H9 (cell line): ENCODE results near the gene DLG1. TPM values are rescaled to one million over a fixed set of nuclear protein-coding genes. Genes with fewer than 3 reads are reported as not detected.
A peak's percentile ranks its signal among the peaks of the same experiment; 100 is the strongest.

ENCODE experiments used
- DNase-seq: peaks from one replicate; pipeline ENCODE4 v3.0.0-alpha.2; 2017
- H2AFZ ChIP-seq: one replicate; pipeline ENCODE4 v1.6.1; 2013; ENCODE audit warnings: mild to moderate bottlenecking, low read length, control low read depth, moderate library complexity
- H2AK5ac ChIP-seq: 2 replicates; pipeline ENCODE4 v1.6.1; 2013; ENCODE audit warnings: low read length, control low read depth, mixed read lengths; ENCODE audit not compliant: insufficient read length
- H2BK120ac ChIP-seq: one replicate; pipeline ENCODE4 v1.6.1; 2013; ENCODE audit warnings: low read depth, mild to moderate bottlenecking, low read length, control low read depth, inconsistent platforms; ENCODE audit not compliant: poor library complexity, severe bottlenecking
- H2BK12ac ChIP-seq: 2 replicates; pipeline ENCODE4 v1.6.1; 2013; ENCODE audit warnings: low read length, control low read depth, mixed read lengths, low read depth; ENCODE audit not compliant: insufficient read length
- H2BK15ac ChIP-seq: 2 replicates; pipeline ENCODE4 v1.6.1; 2013; ENCODE audit warnings: low read depth, low read length, control low read depth
- H2BK20ac ChIP-seq: one replicate; pipeline ENCODE4 v1.6.1; 2013; ENCODE audit warnings: low read depth, mild to moderate bottlenecking, low read length, control low read depth, inconsistent platforms; ENCODE audit not compliant: poor library complexity, severe bottlenecking
- H2BK5ac ChIP-seq: 2 replicates; pipeline ENCODE4 v1.6.1; 2013; ENCODE audit warnings: low read length, control low read depth, mixed read lengths; ENCODE audit not compliant: insufficient read length
- H3K14ac ChIP-seq: 2 replicates; pipeline ENCODE4 v1.6.1; 2013; ENCODE audit warnings: low read length, control low read depth; ENCODE audit not compliant: insufficient read depth
- H3K18ac ChIP-seq: 2 replicates; pipeline ENCODE4 v1.6.1; 2013; ENCODE audit warnings: low read depth, mild to moderate bottlenecking, mixed read lengths, low read length, control low read depth; ENCODE audit not compliant: insufficient read length
- H3K23ac ChIP-seq: 2 replicates; pipeline ENCODE4 v1.6.1; 2013; ENCODE audit warnings: low read length, control low read depth, mixed read lengths, low read depth; ENCODE audit not compliant: insufficient read length
- H3K23me2 ChIP-seq: 2 replicates; pipeline ENCODE4 v1.6.1; 2013; ENCODE audit warnings: low read depth, mild to moderate bottlenecking, mixed read lengths, low read length, control low read depth; ENCODE audit not compliant: insufficient read length, poor library complexity, severe bottlenecking
- H3K27ac ChIP-seq: 2 replicates; pipeline ENCODE4 v1.5.1; 2013; ENCODE audit warnings: low read length, control low read depth, mixed read lengths, low read depth; ENCODE audit not compliant: insufficient read length
- H3K27me3 ChIP-seq: 2 replicates; pipeline ENCODE4 v1.6.1; 2013; ENCODE audit warnings: low read length, control low read depth, inconsistent platforms; ENCODE audit not compliant: insufficient read depth
- H3K4ac ChIP-seq: 2 replicates; pipeline ENCODE4 v1.6.1; 2013; ENCODE audit warnings: low read depth, mild to moderate bottlenecking, control low read depth, inconsistent platforms, low read length, moderate library complexity
- H3K4me1 ChIP-seq: 2 replicates; pipeline ENCODE4 v1.6.1; 2013; ENCODE audit warnings: low read length, control low read depth, inconsistent platforms; ENCODE audit not compliant: insufficient read depth
- H3K4me2 ChIP-seq: 2 replicates; pipeline ENCODE4 v1.6.1; 2013; ENCODE audit warnings: low read length, control low read depth, mixed read lengths; ENCODE audit not compliant: insufficient read length, insufficient read depth
- H3K56ac ChIP-seq: 2 replicates; pipeline ENCODE4 v1.6.1; 2013; ENCODE audit warnings: low read depth, mild to moderate bottlenecking, mixed read lengths, low read length, control low read depth; ENCODE audit not compliant: insufficient read length
- H3K79me1 ChIP-seq: 2 replicates; pipeline ENCODE4 v1.6.1; 2013; ENCODE audit warnings: low read depth, mild to moderate bottlenecking, moderate library complexity, low read length, control low read depth, inconsistent platforms; ENCODE audit not compliant: insufficient read depth, poor library complexity, severe bottlenecking
- H3K79me2 ChIP-seq: 2 replicates; pipeline ENCODE4 v1.6.1; 2013; ENCODE audit warnings: low read length, control low read depth, inconsistent platforms; ENCODE audit not compliant: insufficient read depth
- H3K9ac ChIP-seq: 2 replicates; pipeline ENCODE4 v1.6.1; 2013; ENCODE audit warnings: low read length, control low read depth, mixed read lengths; ENCODE audit not compliant: insufficient read length; ENCODE audit errors: extremely low read depth
- H3K9me3 ChIP-seq: one replicate; pipeline ENCODE4 v1.6.1; 2013; ENCODE audit warnings: low read depth, low read length, inconsistent platforms; ENCODE audit not compliant: control insufficient read depth
- H3T11ph ChIP-seq: one replicate; pipeline ENCODE4 v1.6.1; 2013; ENCODE audit warnings: mild to moderate bottlenecking, low read length, control low read depth, inconsistent platforms
- H4K20me1 ChIP-seq: one replicate; pipeline ENCODE4 v1.6.1; 2013; ENCODE audit not compliant: control insufficient read depth, insufficient read length, insufficient read depth
- H4K5ac ChIP-seq: 2 replicates; pipeline ENCODE4 v1.6.1; 2013; ENCODE audit warnings: low read depth, mild to moderate bottlenecking, mixed read lengths, low read length, control low read depth; ENCODE audit not compliant: insufficient read length
- H4K8ac ChIP-seq: replicated peaks from 2 replicates; pipeline ENCODE4 v1.6.1; 2013; ENCODE audit warnings: low read length, control low read depth, mixed read lengths, low read depth; ENCODE audit not compliant: insufficient read length
- H4K91ac ChIP-seq: 2 replicates; pipeline ENCODE4 v1.6.1; 2013; ENCODE audit warnings: low read depth, mild to moderate bottlenecking, moderate library complexity, mixed read lengths, low read length, control low read depth; ENCODE audit not compliant: insufficient read length
- H3K27ac Mint-ChIP-seq, 3 experiments: 2 replicates in 2 of 3; 3 replicates in 1 of 3; pipeline ENCODE4 v1.8.0; 2020 to 2021; ENCODE audit warnings: mixed read lengths in 3 of 3, mild to moderate bottlenecking in 1 of 3, moderate library complexity in 1 of 3
- H3K27me3 Mint-ChIP-seq: 2 replicates; pipeline ENCODE4 v1.8.0; 2021; ENCODE audit warnings: low read depth, mild to moderate bottlenecking, moderate library complexity, mixed read lengths
- H3K36me3 Mint-ChIP-seq, 3 experiments: 2 replicates in 2 of 3; 3 replicates in 1 of 3; pipeline ENCODE4 v1.8.0; 2020 to 2021; ENCODE audit warnings: low read depth in 3 of 3, mixed read lengths in 3 of 3; ENCODE audit not compliant: insufficient read depth in 1 of 3
- H3K4me1 Mint-ChIP-seq, 2 experiments: 2 replicates each; pipeline ENCODE4 v1.8.0; 2020; ENCODE audit warnings: mixed read lengths in 2 of 2
- H3K4me3 Mint-ChIP-seq, 2 experiments: 2 replicates in 1 of 2; 3 replicates in 1 of 2; pipeline ENCODE4 v1.8.0; 2020 to 2021; ENCODE audit warnings: mild to moderate bottlenecking in 2 of 2, mixed read lengths in 2 of 2, moderate library complexity in 1 of 2
- H3K9me3 Mint-ChIP-seq, 2 experiments: 2 replicates in 1 of 2; 3 replicates in 1 of 2; pipeline ENCODE4 v1.8.0; 2020; ENCODE audit warnings: mild to moderate bottlenecking in 2 of 2, mixed read lengths in 2 of 2, moderate library complexity in 1 of 2
- CTCF ChIP-seq: fragments of 200-600 bp; sonication (generic); conservative IDR thresholded peaks from 3 replicates; pipeline ENCODE4 v1.8.0; 2021; ENCODE audit warnings: antibody characterized with exemption, mild to moderate bottlenecking
- WGBS: extraction: QIAGEN DNeasy Blood & Tissue Kit; methylation state at CpG from one replicate; pipeline ENCODE4 v1.1.7; 2013; ENCODE audit warnings: missing lambda C conversion rate, low lambda C conversion rate, mixed read lengths; ENCODE audit not compliant: insufficient read length; ENCODE audit errors: extremely low coverage; 5-methylcytosine and 5-hydroxymethylcytosine counted together
- total RNA-seq: library from RNA; stranded (reverse); gene quantifications from 2 replicates; pipeline ENCODE4 v1.2.1, GENCODE V29; 2021

Gene DLG1
- total RNA-seq, 1 experiment from 2014 or later, result 84.1 TPM

GRCh38 chr3:197175503-197175902, 122.9 kb downstream of the DLG1 start:
- Histone ChIP-seq H2AK5ac (no peak overlapping the region), H3K27me3 (no peaks in the 10 kb centered on the region), H3K9ac (no peak overlapping the region), H2BK20ac (no peak overlapping the region), H2BK15ac (no peak overlapping the region), H4K20me1 (no peaks in the 10 kb centered on the region), H3K4me1 (no peaks in the 10 kb centered on the region; the same call in 1 of the 2 replicates), H2BK120ac (no peak overlapping the region), H3K23ac (no peak overlapping the region), H4K91ac (no peak overlapping the region), H4K8ac (no peak overlapping the region), H2BK5ac (no peak overlapping the region), H2BK12ac (no peak overlapping the region), H2AFZ (no peak overlapping the region), H3T11ph (no peak overlapping the region), H4K5ac (no peak overlapping the region), H3K18ac (no peak overlapping the region), H3K79me1 (no peaks in the 10 kb centered on the region), H3K27ac (no peak overlapping the region), H3K56ac (no peak overlapping the region), H3K14ac (no peak overlapping the region), H3K23me2 (no peaks in the 10 kb centered on the region), H3K4me2 (no peak overlapping the region), H3K9me3 (no peaks in the 10 kb centered on the region), H3K79me2 (no peaks in the 10 kb centered on the region), H3K4ac (no peak overlapping the region)
- TF ChIP-seq CTCF, result no peak
- WGBS, result no CpG with 5 or more reads among the region's 3 CpGs
- no peaks in the 10 kb centered on the region for H3K9me3 Mint-ChIP-seq
- DNase-seq, result no peak
- no peaks in the 10 kb centered on the region for H3K27me3 Mint-ChIP-seq
- peaks cover 18 to 23% of the 10 kb centered on the region in 2 experiments for H3K4me1 Mint-ChIP-seq
- 0 out of 7 replicates have a peak overlapping the region, but pooled peaks of 1 of the 3 experiments have one; percentile 60 for H3K27ac Mint-ChIP-seq
- no peak overlapping the region for H3K4me3 Mint-ChIP-seq
- H3K36me3 Mint-ChIP-seq, result no peaks in the 10 kb centered on the region; a peak in 1 of 7 replicates
